HG03159 (cell line): ENCODE results near the gene PRLH.

ENCODE experiments used
- ATAC-seq: cut with Tn5 transposase; IDR thresholded peaks from one replicate; pipeline ENCODE4 v1.9.1; 2021; ENCODE audit warnings: mild to moderate bottlenecking, moderate library complexity; ENCODE audit not compliant: unreplicated experiment

Gene PRLH

GRCh38 chr2:237566401-237567235 lies at the start of gene PRLH:
TSS of gene PRLH (plus strand) at chr2:237566574. CDS start at chr2:237566574, 0 bp downstream.
- no peak for ATAC-seq

- no peak for ATAC-seq
These were observed 49.2 kb upstream of the PRLH start for GRCh38 chr2:237517163-237517562.

- ATAC-seq = no peak
These were observed 48.4 kb upstream of the PRLH start for GRCh38 chr2:237517990-237518389.

GRCh38 chr2:237519506-237520245 lies 46.7 kb upstream of the PRLH start:
- ATAC-seq = no peak

GRCh38 chr2:237520290-237520689 lies 46.1 kb upstream of the PRLH start:
- ATAC-seq = no peak

GRCh38 chr2:237524631-237525030 lies 41.7 kb upstream of the PRLH start:
- no peak for ATAC-seq

GRCh38 chr2:237525559-237526157 lies 40.7 kb upstream of the PRLH start:
- ATAC-seq = no peak

- no peak for ATAC-seq
These were observed 39.1 kb upstream of the PRLH start for GRCh38 chr2:237527233-237527632.

- ATAC-seq = no peak
These were observed 38.6 kb upstream of the PRLH start for GRCh38 chr2:237527766-237528165.

- ATAC-seq = peak; percentile 88
These were observed 36.6 kb upstream of the PRLH start for GRCh38 chr2:237529452-237530402.

- no peak for ATAC-seq
These were observed 35.6 kb upstream of the PRLH start for GRCh38 chr2:237530472-237531433.

GRCh38 chr2:237532160-237532559 lies 34.2 kb upstream of the PRLH start:
- no peak for ATAC-seq

- no peak for ATAC-seq
These were observed 32.7 kb upstream of the PRLH start for GRCh38 chr2:237533668-237534161.

GRCh38 chr2:237534380-237534779 lies 32.0 kb upstream of the PRLH start:
- no peak for ATAC-seq

- ATAC-seq = no peak
These were observed 30.8 kb upstream of the PRLH start for GRCh38 chr2:237535385-237536082.

GRCh38 chr2:237536083-237536415 lies 30.3 kb upstream of the PRLH start:
- ATAC-seq = no peak

- ATAC-seq = no peak
These were observed 29.8 kb upstream of the PRLH start for GRCh38 chr2:237536617-237537016.

- ATAC-seq = no peak
These were observed 28.2 kb upstream of the PRLH start for GRCh38 chr2:237538001-237538720.
